GM23338 (cell line): ENCODE results near the gene FRMD4A.

Experiments
- CREB1 ChIP-seq: fragments of 250-450 bp; sonication (Bioruptor Pico); IDR thresholded peaks from 2 replicates; pipeline ENCODE4 v1.5.0; 2020; ENCODE audit warnings: low read depth, mild to moderate bottlenecking, moderate library complexity
- EZH2 ChIP-seq: fragments of 200-600 bp; sonication (generic); IDR thresholded peaks from one replicate; pipeline ENCODE4 v1.8.0; 2017; ENCODE audit warnings: antibody characterized with exemption, mild to moderate bottlenecking, low read depth; ENCODE audit not compliant: unreplicated experiment
- EZH2phosphoT487 ChIP-seq: fragments of 200-600 bp; sonication (generic); IDR thresholded peaks from one replicate; pipeline ENCODE4 v1.8.1; 2018; ENCODE audit warnings: antibody characterized with exemption; ENCODE audit not compliant: unreplicated experiment
- NANOG ChIP-seq: IDR thresholded peaks from 2 replicates; pipeline ENCODE4 v1.6.1; 2016; ENCODE audit warnings: antibody characterized with exemption, borderline replicate concordance
- POLR2AphosphoS5 ChIP-seq: IDR thresholded peaks from 2 replicates; pipeline ENCODE4 v1.6.1; 2016; ENCODE audit warnings: antibody characterized with exemption, low read depth
- ZNF114 ChIP-seq: fragments of 250-450 bp; sonication (Bioruptor Pico); IDR thresholded peaks from 2 replicates; pipeline ENCODE4 v1.5.0; 2020; ENCODE audit warnings: mild to moderate bottlenecking, moderate library complexity
- ZNF331 ChIP-seq: fragments of 250-450 bp; sonication (Bioruptor Pico); IDR thresholded peaks from 2 replicates; pipeline ENCODE4 v1.5.0; 2020; ENCODE audit warnings: low read depth, mild to moderate bottlenecking, moderate library complexity
- TF ChIP-seq, protein P1 (sequence below), 2 experiments: fragments of 200-600 bp in 1 of 2; sonication (generic) in 1 of 2; conservative IDR thresholded peaks; 2 replicates each; pipeline versions ENCODE4 v1.5.1 to v1.6.1; 2016 to 2017; ENCODE audit warnings: antibody characterized with exemption in 2 of 2, low read depth in 2 of 2, mild to moderate bottlenecking in 2 of 2, moderate library complexity in 1 of 2
- TF ChIP-seq, protein P2 (sequence below): fragments of 250-450 bp; sonication (Bioruptor Pico); IDR thresholded peaks from 2 replicates; pipeline ENCODE4 v1.5.0; 2020; ENCODE audit warnings: mild to moderate bottlenecking, moderate library complexity
- TF ChIP-seq, protein P3 (sequence below): IDR thresholded peaks from 2 replicates; pipeline ENCODE4 v1.6.1; 2016; ENCODE audit warnings: antibody characterized with exemption
- TF ChIP-seq, protein P4 (sequence below): IDR thresholded peaks from one replicate; pipeline ENCODE4 v1.6.1; 2018; ENCODE audit warnings: antibody characterized with exemption; ENCODE audit not compliant: unreplicated experiment

DNA sequence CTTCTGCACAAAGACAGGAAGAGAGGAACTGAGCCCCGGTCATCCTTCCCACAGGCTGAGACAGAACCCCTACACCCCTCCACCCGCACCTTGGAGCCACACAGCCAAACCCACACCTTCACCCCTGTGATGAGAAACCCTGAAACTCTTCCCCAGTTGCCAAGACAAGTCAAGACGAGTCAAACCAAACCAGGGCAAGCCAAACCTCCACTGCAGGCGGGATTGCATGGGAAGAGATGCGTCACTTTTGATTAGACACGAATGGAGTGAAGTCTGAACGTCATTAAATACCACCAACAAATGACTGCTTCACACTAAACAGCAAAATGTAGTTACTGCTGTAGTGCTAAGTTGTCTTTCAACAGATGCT lies 670.2 kb downstream of the FRMD4A start:
- TF ChIP-seq, protein P1, sequence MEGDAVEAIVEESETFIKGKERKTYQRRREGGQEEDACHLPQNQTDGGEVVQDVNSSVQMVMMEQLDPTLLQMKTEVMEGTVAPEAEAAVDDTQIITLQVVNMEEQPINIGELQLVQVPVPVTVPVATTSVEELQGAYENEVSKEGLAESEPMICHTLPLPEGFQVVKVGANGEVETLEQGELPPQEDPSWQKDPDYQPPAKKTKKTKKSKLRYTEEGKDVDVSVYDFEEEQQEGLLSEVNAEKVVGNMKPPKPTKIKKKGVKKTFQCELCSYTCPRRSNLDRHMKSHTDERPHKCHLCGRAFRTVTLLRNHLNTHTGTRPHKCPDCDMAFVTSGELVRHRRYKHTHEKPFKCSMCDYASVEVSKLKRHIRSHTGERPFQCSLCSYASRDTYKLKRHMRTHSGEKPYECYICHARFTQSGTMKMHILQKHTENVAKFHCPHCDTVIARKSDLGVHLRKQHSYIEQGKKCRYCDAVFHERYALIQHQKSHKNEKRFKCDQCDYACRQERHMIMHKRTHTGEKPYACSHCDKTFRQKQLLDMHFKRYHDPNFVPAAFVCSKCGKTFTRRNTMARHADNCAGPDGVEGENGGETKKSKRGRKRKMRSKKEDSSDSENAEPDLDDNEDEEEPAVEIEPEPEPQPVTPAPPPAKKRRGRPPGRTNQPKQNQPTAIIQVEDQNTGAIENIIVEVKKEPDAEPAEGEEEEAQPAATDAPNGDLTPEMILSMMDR (conservative IDR thresholded peaks at IDR 0.05; ENCODE audit: low read depth in 2 of 2), result no peak
- TF ChIP-seq POLR2AphosphoS5, result no peak
- TF ChIP-seq ZNF114 (CRISPR knock-in tag), result no peak
- TF ChIP-seq EZH2, result no peak
- no peak for TF ChIP-seq EZH2phosphoT487
- TF ChIP-seq ZNF331 (CRISPR knock-in tag), result no peak
- TF ChIP-seq, protein P2, sequence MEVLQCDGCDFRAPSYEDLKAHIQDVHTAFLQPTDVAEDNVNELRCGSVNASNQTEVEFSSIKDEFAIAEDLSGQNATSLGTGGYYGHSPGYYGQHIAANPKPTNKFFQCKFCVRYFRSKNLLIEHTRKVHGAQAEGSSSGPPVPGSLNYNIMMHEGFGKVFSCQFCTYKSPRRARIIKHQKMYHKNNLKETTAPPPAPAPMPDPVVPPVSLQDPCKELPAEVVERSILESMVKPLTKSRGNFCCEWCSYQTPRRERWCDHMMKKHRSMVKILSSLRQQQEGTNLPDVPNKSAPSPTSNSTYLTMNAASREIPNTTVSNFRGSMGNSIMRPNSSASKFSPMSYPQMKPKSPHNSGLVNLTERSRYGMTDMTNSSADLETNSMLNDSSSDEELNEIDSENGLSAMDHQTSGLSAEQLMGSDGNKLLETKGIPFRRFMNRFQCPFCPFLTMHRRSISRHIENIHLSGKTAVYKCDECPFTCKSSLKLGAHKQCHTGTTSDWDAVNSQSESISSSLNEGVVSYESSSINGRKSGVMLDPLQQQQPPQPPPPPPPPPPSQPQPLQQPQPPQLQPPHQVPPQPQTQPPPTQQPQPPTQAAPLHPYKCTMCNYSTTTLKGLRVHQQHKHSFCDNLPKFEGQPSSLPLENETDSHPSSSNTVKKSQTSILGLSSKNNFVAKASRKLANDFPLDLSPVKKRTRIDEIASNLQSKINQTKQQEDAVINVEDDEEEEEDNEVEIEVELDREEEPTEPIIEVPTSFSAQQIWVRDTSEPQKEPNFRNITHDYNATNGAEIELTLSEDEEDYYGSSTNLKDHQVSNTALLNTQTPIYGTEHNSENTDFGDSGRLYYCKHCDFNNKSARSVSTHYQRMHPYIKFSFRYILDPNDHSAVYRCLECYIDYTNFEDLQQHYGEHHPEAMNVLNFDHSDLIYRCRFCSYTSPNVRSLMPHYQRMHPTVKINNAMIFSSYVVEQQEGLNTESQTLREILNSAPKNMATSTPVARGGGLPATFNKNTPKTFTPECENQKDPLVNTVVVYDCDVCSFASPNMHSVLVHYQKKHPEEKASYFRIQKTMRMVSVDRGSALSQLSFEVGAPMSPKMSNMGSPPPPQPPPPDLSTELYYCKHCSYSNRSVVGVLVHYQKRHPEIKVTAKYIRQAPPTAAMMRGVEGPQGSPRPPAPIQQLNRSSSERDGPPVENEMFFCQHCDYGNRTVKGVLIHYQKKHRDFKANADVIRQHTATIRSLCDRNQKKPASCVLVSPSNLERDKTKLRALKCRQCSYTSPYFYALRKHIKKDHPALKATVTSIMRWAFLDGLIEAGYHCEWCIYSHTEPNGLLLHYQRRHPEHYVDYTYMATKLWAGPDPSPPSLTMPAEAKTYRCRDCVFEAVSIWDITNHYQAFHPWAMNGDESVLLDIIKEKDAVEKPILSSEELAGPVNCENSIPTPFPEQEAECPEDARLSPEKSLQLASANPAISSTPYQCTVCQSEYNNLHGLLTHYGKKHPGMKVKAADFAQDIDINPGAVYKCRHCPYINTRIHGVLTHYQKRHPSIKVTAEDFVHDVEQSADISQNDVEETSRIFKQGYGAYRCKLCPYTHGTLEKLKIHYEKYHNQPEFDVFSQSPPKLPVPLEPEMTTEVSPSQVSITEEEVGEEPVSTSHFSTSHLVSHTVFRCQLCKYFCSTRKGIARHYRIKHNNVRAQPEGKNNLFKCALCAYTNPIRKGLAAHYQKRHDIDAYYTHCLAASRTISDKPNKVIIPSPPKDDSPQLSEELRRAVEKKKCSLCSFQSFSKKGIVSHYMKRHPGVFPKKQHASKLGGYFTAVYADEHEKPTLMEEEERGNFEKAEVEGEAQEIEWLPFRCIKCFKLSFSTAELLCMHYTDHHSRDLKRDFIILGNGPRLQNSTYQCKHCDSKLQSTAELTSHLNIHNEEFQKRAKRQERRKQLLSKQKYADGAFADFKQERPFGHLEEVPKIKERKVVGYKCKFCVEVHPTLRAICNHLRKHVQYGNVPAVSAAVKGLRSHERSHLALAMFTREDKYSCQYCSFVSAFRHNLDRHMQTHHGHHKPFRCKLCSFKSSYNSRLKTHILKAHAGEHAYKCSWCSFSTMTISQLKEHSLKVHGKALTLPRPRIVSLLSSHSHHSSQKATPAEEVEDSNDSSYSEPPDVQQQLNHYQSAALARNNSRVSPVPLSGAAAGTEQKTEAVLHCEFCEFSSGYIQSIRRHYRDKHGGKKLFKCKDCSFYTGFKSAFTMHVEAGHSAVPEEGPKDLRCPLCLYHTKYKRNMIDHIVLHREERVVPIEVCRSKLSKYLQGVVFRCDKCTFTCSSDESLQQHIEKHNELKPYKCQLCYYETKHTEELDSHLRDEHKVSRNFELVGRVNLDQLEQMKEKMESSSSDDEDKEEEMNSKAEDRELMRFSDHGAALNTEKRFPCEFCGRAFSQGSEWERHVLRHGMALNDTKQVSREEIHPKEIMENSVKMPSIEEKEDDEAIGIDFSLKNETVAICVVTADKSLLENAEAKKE, result no peak
- TF ChIP-seq CREB1 (CRISPR knock-in tag), result no peak
- TF ChIP-seq, protein P3, sequence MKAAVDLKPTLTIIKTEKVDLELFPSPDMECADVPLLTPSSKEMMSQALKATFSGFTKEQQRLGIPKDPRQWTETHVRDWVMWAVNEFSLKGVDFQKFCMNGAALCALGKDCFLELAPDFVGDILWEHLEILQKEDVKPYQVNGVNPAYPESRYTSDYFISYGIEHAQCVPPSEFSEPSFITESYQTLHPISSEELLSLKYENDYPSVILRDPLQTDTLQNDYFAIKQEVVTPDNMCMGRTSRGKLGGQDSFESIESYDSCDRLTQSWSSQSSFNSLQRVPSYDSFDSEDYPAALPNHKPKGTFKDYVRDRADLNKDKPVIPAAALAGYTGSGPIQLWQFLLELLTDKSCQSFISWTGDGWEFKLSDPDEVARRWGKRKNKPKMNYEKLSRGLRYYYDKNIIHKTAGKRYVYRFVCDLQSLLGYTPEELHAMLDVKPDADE, result no peak
- TF ChIP-seq, protein P4, sequence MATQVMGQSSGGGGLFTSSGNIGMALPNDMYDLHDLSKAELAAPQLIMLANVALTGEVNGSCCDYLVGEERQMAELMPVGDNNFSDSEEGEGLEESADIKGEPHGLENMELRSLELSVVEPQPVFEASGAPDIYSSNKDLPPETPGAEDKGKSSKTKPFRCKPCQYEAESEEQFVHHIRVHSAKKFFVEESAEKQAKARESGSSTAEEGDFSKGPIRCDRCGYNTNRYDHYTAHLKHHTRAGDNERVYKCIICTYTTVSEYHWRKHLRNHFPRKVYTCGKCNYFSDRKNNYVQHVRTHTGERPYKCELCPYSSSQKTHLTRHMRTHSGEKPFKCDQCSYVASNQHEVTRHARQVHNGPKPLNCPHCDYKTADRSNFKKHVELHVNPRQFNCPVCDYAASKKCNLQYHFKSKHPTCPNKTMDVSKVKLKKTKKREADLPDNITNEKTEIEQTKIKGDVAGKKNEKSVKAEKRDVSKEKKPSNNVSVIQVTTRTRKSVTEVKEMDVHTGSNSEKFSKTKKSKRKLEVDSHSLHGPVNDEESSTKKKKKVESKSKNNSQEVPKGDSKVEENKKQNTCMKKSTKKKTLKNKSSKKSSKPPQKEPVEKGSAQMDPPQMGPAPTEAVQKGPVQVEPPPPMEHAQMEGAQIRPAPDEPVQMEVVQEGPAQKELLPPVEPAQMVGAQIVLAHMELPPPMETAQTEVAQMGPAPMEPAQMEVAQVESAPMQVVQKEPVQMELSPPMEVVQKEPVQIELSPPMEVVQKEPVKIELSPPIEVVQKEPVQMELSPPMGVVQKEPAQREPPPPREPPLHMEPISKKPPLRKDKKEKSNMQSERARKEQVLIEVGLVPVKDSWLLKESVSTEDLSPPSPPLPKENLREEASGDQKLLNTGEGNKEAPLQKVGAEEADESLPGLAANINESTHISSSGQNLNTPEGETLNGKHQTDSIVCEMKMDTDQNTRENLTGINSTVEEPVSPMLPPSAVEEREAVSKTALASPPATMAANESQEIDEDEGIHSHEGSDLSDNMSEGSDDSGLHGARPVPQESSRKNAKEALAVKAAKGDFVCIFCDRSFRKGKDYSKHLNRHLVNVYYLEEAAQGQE, result no peak
- TF ChIP-seq NANOG, result no peak
